GM12875 (cell line): ENCODE data around the gene RASL10B.
A peak's percentile ranks its signal among the peaks of the same experiment; 100 is the strongest.

Experiments used
- H3K4me3 ChIP-seq: one replicate; pipeline ENCODE4 v1.5.1; 2011; ENCODE audit warnings: low read depth, low read length, control low read depth
- TF ChIP-seq, protein P1 (sequence below): IDR thresholded peaks from 2 replicates; pipeline ENCODE4 v1.5.1; 2011; ENCODE audit warnings: low read depth, mild to moderate bottlenecking, control low read depth, inconsistent platforms, low read length, moderate library complexity, borderline replicate concordance; ENCODE audit not compliant: insufficient read depth

The RASL10B gene

DNA sequence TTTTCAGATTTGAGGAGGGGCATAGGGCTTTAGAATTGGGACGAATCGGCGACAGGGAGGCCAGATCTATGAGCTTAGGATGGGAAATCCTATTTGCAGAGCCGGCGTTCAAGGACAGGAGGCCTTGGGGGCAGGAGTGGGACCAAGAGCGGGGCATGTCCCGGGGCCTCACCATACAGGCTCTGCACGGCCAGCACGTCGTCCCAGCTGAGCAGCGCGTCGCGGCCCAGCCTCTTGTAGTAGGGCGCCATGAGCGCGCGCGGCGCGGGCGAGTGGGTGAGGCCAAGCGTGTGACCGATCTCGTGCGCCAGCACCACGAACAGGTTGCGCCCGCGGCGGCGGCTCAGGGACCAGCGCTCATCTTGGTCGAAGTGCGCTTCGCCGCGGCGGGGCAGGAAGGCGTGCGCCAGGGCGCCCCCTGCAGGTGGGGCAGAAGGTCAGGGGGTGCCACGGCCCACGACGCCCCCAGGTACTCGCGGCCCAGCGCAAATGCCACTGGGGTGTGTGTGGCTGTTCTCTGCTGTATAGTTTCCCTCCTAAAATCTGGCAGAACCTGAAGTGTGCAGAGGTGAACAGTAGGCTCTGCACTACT lies 38.6 kb downstream of the RASL10B start:
- TF ChIP-seq, protein P1, sequence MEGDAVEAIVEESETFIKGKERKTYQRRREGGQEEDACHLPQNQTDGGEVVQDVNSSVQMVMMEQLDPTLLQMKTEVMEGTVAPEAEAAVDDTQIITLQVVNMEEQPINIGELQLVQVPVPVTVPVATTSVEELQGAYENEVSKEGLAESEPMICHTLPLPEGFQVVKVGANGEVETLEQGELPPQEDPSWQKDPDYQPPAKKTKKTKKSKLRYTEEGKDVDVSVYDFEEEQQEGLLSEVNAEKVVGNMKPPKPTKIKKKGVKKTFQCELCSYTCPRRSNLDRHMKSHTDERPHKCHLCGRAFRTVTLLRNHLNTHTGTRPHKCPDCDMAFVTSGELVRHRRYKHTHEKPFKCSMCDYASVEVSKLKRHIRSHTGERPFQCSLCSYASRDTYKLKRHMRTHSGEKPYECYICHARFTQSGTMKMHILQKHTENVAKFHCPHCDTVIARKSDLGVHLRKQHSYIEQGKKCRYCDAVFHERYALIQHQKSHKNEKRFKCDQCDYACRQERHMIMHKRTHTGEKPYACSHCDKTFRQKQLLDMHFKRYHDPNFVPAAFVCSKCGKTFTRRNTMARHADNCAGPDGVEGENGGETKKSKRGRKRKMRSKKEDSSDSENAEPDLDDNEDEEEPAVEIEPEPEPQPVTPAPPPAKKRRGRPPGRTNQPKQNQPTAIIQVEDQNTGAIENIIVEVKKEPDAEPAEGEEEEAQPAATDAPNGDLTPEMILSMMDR, result peak; percentile 23; the same call in 1 of the 2 replicates
- no peak overlapping the region for H3K4me3 ChIP-seq

DNA sequence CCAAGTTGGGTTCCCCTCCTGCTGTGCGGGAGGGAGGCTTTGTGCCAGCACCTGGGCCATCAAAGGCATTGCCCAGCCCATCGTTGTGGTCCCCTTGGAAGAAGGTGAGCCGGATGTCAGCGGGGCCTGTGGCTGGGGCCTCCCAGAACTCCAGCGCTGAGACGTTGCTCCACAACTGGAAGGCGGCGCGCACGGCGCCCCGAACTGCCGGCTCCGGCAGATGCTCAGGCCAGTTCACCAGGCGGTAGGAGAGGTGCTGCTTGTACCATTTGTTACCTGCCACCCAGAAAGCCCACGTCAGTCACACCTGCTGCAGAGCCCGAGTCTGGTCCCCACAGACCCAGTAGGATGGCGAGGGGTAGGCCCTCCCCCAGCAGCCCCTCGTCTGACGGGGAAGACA lies 41.7 kb downstream of the RASL10B start:
- TF ChIP-seq, protein P1, result no peak
- no peak overlapping the region for H3K4me3 ChIP-seq

DNA sequence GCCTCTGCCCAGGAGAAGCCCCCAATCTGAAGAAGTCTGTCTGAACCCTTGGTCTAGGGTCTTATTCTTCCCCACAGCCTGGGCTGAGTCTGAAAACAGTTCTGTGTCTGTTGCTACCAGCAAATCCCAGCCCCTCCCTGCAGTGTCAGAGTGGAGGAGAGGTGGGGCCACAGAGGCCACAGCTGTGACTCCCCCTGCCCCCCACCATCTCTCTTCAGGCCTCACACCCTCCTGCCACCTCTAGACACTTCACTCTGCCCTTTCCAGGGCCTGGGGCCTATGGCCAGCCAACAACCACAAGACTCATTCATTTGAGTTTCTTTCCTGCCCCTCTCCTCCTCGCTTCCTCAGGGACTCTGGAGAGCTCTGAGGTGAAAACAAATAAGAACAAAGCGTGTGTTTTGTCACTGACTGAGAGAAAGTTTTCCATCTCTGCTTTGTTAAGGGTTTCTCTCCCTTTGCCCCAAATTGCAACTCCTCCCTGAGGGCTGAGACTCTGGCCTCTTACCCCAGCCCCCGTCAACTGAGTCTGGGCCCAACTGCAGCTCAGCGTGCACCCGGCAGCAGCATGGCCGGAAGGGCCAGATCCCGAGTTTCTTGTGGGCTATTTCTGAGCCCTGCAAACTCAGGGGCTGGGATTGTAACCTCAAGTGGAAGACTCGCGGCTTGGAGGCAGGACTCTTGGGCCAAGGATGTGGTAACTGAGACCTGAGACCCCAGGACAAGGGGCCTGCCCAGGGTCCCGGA lies 42.4 kb downstream of the RASL10B start:
- TF ChIP-seq, protein P1, result no peak
- no peak overlapping the region for H3K4me3 ChIP-seq

DNA sequence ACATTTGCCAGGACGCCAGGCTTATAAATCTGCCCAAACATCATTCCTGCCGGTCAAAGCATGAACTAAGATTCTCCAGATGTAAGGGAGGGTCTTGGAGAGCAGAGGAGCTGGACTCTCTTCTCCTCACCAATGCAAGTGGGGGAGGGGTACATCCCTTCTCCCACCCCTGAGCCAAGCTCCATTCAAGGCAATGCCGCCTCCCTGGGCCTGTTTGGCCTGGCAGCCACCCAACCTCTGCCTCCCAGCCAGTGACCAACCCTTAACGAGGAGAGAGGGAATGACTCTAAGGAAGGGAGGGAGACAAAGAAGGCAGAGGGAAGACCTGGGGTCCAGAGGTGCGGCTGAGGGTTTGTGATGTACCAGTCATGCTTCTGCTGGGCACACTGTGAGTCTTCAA lies 43.1 kb downstream of the RASL10B start:
- H3K4me3 ChIP-seq, result no peak overlapping the region
- TF ChIP-seq, protein P1, result no peak

DNA sequence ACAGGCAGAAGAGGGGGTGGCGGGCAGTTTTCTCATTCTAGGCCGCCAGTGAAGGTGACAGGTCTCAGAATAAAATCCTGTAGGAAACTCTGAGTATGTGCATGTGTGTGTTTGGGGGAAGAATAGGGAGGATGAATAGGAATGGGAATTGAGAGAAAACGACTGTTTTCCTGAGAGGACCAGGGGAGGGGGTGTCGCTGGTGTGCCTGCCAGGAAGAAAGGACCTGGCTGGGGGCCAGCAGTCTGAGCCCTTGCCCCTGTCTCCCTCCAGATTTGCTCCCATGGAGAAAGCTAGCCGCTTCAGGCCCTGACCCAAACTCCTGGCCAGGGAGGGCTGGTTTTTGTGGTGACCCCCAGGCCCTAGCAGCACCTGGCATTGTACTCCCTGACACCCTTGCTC lies 43.6 kb downstream of the RASL10B start:
- TF ChIP-seq, protein P1, result no peak
- H3K4me3 ChIP-seq, result no peak overlapping the region

DNA sequence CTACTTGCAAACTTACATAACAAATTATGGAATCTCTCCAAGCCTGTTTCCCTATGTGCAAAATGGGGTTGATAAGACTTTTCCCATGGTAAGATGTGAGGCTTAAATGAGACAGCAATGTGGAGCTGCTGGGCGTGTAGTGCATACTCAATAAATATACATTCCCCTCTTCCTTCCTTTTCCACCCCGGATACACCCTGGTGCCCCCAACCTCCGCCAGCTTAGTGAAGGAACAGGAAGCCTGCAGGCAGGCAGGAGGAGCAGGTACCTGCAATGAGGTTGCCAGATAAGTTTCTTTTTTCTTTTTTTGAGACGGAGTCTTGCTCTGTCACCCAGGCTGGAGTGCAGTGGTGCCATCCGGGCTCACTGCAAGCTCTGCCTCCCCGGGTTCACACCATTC lies 44.1 kb downstream of the RASL10B start:
- no peak overlapping the region for H3K4me3 ChIP-seq
- TF ChIP-seq, protein P1, result no peak

DNA sequence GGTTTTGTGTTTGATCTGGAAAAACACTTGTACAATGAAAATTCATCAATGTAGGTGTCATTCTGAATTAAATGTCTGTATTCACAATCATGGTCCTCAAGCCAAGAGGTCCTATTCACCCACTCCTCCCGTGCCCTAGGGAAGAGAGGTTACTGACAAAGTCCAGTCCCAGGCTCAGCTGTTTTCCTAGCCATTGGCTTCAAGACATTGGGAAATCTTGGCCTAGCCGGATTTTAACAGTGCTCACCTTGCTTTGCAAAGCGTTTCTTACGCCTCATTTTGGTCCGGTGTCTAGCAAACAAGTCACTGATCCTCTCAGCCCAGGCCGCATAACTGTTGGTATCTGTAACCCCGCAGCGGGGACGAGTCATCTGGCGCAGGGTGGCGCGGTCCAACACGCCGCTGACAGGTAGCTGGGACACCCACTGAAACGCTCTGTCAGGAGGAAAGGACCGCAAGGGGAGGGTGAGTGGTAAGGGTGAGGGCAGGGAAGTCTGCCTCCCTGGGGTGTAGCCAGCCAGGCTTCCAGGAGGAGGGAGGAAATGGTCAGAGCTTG lies 47.3 kb downstream of the RASL10B start:
- TF ChIP-seq, protein P1, result no peak
- no peak overlapping the region for H3K4me3 ChIP-seq
